ENCODE results near the gene ATP6V1B1. TPM values are rescaled to one million over a fixed set of nuclear protein-coding genes. Genes with fewer than 3 reads are reported as not detected.

ATP6V1B1 gene
- total RNA-seq, 1 experiment from 2014 or later: 0.40 TPM

GRCh38 chr2:70926042-70926441 lies 9.7 kb upstream of the ATP6V1B1 start:
- DNase-seq (ENCODE audit: low read depth): no peak

DNA sequence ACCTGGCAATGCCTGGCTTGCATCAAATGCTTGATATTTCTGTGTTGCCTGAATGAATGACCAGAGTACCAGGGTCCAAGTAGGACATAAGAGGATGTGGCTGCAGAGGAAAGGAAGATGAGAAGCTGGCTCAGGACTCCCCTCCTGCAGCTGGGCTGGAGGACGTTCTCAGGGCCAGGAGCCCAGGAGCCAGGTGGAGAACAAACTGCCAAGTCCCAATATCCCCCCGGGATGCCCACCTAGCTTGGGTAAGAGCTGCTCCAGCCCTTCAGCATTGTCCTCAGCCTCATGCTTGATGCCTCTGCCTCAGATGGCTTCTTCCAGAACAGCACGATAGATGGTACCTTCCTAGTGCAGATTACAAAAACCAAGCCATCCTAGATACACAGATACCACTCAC lies 8.6 kb upstream of the ATP6V1B1 start:
- DNase-seq (ENCODE audit: low read depth): no peak

GRCh38 chr2:70927641-70928040 lies 8.1 kb upstream of the ATP6V1B1 start:
- no peak for DNase-seq (ENCODE audit: low read depth)

GRCh38 chr2:70928366-70928765 lies 7.3 kb upstream of the ATP6V1B1 start:
- no peak for DNase-seq (ENCODE audit: low read depth)

DNA sequence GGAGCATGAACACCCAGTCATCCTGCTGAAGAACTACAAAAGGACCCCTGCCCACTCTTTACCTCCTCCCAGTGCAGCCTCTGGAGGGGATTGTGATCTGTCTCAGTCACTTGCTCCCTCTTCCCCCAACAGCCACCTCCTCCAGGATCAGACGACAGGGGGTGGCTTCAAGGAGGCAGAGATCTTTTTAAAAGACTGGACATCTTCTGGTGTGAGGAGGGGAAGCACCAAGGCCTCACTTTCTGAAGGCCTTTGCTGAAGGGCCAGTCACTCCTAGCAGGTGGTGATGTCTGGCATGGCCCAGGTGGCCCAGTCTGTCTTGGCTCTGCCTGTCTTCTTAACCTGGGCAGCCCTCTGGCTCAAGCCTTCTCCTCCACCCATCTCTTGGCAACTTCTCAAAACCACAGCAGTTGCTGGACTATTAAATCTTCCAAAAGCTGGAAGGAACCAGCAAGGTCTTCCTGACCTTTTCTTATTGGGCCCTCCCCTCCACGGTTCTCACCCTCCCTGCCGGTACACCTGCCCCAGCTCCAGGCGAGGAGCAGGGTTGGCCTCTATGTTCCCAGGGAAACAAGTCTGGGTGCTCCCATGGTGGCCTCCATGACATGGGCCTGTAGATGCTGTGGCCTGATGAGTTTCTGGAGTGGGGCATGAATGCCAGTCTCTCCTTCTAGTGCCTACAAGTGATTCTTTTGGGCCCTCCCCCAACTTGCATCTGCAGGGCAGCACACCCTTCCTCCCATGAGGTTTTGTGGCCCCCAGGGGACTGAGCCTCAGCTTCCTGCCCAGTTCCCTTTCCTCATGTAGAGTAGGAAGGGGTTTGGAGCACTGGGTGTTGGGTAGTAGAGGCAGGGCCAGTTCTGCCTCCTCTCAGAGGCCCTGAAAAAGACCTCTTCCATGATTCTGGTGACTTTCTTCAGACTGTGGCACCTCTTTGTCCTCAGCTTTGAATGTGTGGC lies 5.0 kb upstream of the ATP6V1B1 start:
- no peak for DNase-seq (ENCODE audit: low read depth)

- DNase-seq (ENCODE audit: low read depth): no peak
Observed at GRCh38 chr2:70931376-70932000, 4.2 kb upstream of the ATP6V1B1 start.

GRCh38 chr2:70932631-70933230 lies 3.0 kb upstream of the ATP6V1B1 start:
- DNase-seq (ENCODE audit: low read depth): no peak

DNA sequence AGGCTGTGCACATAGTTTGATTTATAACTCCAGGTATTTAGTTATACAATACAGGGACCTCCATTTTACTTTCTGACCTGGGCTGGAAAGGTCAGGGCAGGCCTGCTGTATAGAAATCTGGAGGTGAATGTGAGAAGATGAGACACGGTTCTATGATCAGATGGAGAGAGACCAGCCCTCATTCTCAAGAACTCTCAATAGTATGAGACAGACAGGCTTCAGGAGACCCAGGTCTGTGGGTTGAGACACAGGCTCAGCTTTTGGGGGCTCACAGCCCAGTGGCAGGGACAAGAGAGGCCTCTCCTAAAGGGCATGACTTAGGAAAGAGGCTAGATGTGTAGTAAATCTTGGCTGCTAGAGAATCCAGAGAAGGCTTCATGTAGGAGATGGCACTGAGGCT lies 719 bp upstream of the ATP6V1B1 start:
- DNase-seq (ENCODE audit: low read depth): no peak

DNA sequence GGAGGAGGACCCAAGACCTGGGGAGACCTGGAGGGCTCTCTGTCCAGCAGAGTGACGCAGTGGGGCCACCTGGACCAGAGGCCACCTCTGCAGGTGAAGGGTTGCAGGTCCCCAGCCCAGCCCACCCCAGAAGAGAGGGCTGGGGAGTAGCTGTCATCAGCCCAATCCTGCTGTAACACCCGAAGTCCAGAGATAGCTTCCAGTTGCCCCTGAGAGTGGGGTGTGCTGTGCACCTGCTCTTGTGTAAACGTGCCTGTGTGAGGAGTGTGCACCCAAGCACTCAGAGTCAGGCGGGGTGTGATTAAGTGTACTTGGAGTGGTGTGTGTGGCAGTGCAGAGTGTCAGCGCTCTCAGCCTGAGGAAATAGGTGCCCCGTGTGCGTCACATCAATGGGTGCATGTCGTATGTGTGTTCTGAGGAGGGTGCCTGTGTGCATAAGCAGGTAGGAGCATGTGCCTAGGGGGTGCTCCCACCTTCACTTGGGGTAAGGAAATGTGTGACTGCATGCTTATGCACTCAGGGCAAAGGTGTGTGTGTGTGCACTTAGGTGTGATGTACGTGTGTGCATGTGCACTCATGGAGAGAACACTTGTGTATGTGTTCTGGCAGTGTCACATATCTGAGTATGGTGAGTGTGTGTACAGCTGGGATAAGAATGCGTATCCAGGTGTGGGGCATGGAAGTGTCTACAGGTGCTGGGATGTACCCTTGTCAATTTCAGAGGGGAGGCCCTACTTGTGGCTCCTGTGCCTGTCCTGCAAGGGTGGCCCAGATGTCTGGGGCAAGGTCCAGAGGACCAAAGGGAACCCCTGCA lies 672 bp downstream of the ATP6V1B1 start:
- no peak for DNase-seq (ENCODE audit: low read depth)

DNA sequence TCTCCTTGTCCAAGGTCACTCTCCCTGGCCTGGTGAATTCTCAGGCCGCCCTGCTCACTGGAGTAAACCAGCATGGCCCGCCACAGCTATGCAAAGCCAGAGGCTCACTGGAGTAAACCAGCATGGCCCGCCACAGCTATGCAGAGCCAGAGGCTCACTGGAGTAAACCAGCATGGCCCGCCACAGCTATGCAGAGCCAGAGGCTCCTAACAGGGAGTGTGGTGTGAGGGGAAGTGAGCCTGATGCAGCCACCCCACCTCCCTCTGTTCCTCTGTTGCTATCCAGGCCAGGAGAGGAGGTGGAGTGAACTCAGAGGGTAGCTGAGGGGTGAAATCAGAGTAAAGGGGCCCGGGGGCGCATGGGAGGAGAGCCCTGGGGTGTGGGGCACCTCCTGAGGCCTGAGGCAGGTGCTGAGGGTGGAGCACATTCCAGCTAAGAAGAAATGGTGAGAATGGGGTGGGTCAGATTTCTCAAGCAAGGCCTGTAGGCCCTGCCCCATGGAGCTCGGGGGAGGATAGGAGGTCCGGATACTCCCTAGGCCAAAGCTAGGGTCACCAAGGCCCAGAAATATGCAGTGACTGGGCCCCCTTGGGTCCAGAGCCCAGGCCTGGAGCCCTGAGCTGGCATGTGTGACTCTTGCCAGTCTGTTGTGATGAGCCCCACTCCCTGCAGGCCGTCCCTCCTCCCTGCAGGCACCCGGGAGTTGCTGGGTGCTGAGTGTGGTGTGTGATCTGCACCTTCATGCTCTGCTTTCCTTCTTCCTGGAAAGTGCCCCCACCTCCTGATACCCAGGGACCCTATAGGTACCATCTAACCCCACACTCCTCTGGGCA lies 1.5 kb downstream of the ATP6V1B1 start:
- no peak for DNase-seq (ENCODE audit: low read depth)

GRCh38 chr2:70937866-70938585 lies 2.3 kb downstream of the ATP6V1B1 start:
- DNase-seq (ENCODE audit: low read depth): no peak

DNA sequence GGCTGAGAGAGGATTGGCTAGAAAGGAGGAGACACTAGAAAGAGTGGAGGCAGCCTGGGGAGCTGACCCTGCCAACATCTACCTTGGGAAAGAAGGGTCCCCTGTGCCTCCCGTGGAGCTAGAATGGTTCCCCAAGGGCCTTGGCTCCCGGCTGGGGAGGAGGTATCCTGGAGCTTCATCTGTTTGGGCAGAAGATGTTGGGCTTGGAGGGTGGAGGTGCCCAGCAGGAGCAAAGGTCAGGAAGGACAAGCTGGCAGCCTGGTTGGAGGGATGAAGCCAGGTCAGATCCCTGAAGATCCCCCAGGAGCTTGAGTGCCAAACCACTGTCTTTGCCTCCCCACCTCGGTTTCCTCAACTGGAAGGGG lies 2.9 kb downstream of the ATP6V1B1 start:
- DNase-seq (ENCODE audit: low read depth): no peak

DNA sequence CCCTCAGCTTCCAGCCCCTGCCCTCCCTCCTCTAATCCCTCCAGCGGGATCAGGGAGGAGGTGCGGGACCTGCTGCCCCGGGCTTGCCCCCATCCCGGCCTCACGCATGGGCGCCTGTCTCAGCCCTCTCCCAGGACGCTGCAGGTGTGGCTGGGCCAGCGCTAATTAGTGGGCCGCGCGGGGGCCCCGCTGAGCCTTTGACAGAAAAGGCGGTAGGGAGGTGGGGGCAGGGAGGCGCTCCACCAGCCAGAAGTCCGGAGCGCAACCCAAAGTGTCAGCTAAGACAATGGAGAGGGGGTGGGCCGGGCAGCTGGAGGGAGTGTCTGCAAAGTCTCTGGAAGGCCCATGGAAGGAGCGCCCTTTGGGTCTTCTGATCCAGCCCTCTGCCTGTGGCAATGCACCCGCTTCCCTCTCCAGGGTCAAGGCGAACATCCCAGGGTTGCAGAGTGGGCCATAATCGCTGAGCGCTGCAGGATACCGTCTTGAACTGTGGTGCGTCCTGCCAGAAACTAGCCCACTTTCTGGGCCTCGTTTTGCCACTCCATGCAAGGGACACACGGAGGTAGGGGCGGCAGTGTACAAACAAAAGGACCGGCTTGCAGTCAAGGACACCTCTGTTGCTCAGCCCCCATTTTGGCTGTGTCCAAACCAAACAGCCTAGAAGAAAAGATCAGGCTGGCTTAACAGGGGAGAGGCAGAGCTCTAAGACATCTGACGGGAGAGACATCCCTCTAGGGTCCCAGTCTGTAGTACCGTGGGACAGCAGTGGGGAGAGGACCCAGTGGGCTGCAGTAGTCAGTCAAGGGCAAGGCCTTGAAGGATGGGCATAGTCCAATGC lies 3.5 kb downstream of the ATP6V1B1 start:
- peak; percentile 0 for DNase-seq (ENCODE audit: low read depth)

DNA sequence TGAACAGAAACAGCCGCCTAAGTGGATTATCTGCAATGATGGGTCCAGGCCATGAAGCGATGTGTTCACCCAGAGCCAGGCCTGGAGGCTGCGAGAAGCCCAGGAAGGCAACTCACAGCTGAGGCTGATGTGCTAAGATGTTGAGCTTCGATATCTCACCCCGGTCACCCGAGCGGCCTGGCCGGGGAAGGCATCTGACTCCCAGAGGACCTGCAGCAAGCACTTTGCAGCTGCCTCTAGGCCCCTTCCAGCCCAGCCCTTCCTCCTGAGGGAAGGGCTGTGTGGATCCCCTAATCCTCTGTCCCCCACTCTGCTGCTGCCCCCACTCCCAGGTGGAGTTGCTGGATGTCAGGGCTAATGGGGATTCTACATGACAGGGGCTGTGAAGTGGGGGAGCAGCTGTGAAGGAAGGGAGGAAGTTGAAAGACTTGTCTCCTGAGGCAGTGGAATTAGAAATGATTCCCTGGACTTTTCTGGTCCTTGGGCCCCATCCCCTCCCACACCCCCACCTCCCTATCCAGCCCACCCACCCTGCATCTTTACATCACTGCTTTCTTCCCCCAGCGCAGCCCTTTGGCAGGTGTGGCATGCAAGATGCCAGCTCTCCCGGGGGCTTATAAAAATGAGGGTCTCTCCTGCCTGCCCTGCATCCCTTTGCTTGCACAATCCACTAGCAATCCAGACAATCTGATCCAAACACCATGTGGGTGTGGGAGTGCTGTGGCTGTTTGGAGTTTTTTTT lies 4.3 kb downstream of the ATP6V1B1 start:
- DNase-seq (ENCODE audit: low read depth): peak; percentile 0

- no peak for DNase-seq (ENCODE audit: low read depth)
Observed at GRCh38 chr2:70941186-70941585, 5.5 kb downstream of the ATP6V1B1 start.

- no peak for DNase-seq (ENCODE audit: low read depth)
Observed at GRCh38 chr2:70941701-70942100, 6.0 kb downstream of the ATP6V1B1 start.

- DNase-seq (ENCODE audit: low read depth): no peak
Observed at GRCh38 chr2:70942396-70943204, 6.9 kb downstream of the ATP6V1B1 start.
